Ovary (tissue), 1 donor: Measurements from ENCODE around the gene CYP4F2.

Experiments used
- EP300 ChIP-seq: sonication (generic); formaldehyde crosslinking; IDR thresholded peaks from one replicate; pipeline ENCODE4 v1.6.1; 2017; ENCODE audit warnings: antibody characterized with exemption
- POLR2A ChIP-seq: fragments of 450-650 bp; IDR thresholded peaks from one replicate; pipeline ENCODE4 v1.6.1; 2017; ENCODE audit warnings: antibody characterized with exemption, mild to moderate bottlenecking, moderate library complexity

- TF ChIP-seq POLR2A (no peak), EP300 (no peak)
Observed at GRCh38 chr19:15846923-15847322, 51.0 kb downstream of the CYP4F2 start.
